Activated CD4-positive, alpha-beta T cell treated with anti-CD3 and anti-CD28 coated beads, Interleukin-2, Interleukin-6, amounts not matched to agents 100 ng/mL and 50 ng/mL, durations not matched to agents 16 hours and 8 hours (primary cell): Measurements from ENCODE around the gene NECTIN2.
"Not testable (repeated sequence)": the region's sequence is repeated elsewhere in the genome, so short reads cannot be mapped to it uniquely, and the experiment has no call there.

Experiments used
- DNase-seq: peaks from one replicate; pipeline ENCODE4 v3.0.0-alpha.2; 2020

Gene NECTIN2

GRCh38 chr19:44817725-44818465, 28.2 kb upstream of the NECTIN2 start:
- DNase-seq: no peak

GRCh38 chr19:44818466-44819031, 27.5 kb upstream of the NECTIN2 start:
- no peak for DNase-seq

- DNase-seq: no peak
Observed at GRCh38 chr19:44819246-44819832, 26.8 kb upstream of the NECTIN2 start.

GRCh38 chr19:44820648-44821609, 25.2 kb upstream of the NECTIN2 start:
- DNase-seq: no peak

- no peak for DNase-seq
Observed at GRCh38 chr19:44822177-44822576, 23.9 kb upstream of the NECTIN2 start.

GRCh38 chr19:44822670-44823372, 23.3 kb upstream of the NECTIN2 start:
- DNase-seq: no peak

- no peak for DNase-seq
Observed at GRCh38 chr19:44823373-44823698, 22.8 kb upstream of the NECTIN2 start.

GRCh38 chr19:44824761-44825160, 21.3 kb upstream of the NECTIN2 start:
- no peak for DNase-seq

- DNase-seq: not testable (repeated sequence)
Observed at GRCh38 chr19:44832875-44833274, 13.2 kb upstream of the NECTIN2 start.

GRCh38 chr19:44834399-44834798, 11.7 kb upstream of the NECTIN2 start:
- DNase-seq: not testable (repeated sequence)

- DNase-seq: no peak
Observed at GRCh38 chr19:44839276-44839675, 6.8 kb upstream of the NECTIN2 start.

- no peak for DNase-seq
Observed at GRCh38 chr19:44840811-44841210, 5.3 kb upstream of the NECTIN2 start.

GRCh38 chr19:44841231-44841630, 4.9 kb upstream of the NECTIN2 start:
- no peak for DNase-seq

GRCh38 chr19:44845286-44845611, 848 bp upstream of the NECTIN2 start:
- DNase-seq: no peak

- no peak for DNase-seq
Observed at GRCh38 chr19:44846455-44847143, 502 bp downstream of the NECTIN2 start.

- no peak for DNase-seq
Observed at GRCh38 chr19:44847144-44848035, 1.3 kb downstream of the NECTIN2 start.

- no peak for DNase-seq
Observed at GRCh38 chr19:44848036-44848811, 2.1 kb downstream of the NECTIN2 start.

GRCh38 chr19:44848812-44849447, 2.8 kb downstream of the NECTIN2 start:
- no peak for DNase-seq

- no peak for DNase-seq
Observed at GRCh38 chr19:44850641-44851109, 4.6 kb downstream of the NECTIN2 start.

GRCh38 chr19:44851427-44851826, 5.3 kb downstream of the NECTIN2 start:
- DNase-seq: no peak
